A673 (cell line): ENCODE data around the gene CASZ1.

Experiments
- CTCF ChIP-seq: fragments of 300-800, 200-600 bp; sonication (generic); conservative IDR thresholded peaks from 2 replicates; pipeline ENCODE4 v1.5.1; 2017; ENCODE audit warnings: low read depth, mild to moderate bottlenecking, antibody characterized with exemption, low read length, moderate library complexity, mixed read lengths
- EZH2 ChIP-seq: fragments of 200-600 bp; sonication (generic); IDR thresholded peaks from 2 replicates; pipeline ENCODE4 v1.6.1; 2017; ENCODE audit warnings: borderline replicate concordance, low read depth, mild to moderate bottlenecking, mixed read lengths, antibody characterized with exemption, low read length; ENCODE audit not compliant: poor library complexity, severe bottlenecking

GRCh38 chr1:10663678-10664035 lies 132.8 kb downstream of the CASZ1 start:
- no peak for TF ChIP-seq CTCF
- TF ChIP-seq EZH2, result no peak
